ENCODE measurements around the gene HERC6. TPM values are rescaled to one million over a fixed set of nuclear protein-coding genes. Genes with fewer than 3 reads are reported as not detected.

The HERC6 gene
- total and polyA plus RNA-seq, 2 of the 8 experiments (the other 6 are each of a cell fraction or from before 2014, with no cell fraction given) = 3.7 to 3.8 TPM

DNA sequence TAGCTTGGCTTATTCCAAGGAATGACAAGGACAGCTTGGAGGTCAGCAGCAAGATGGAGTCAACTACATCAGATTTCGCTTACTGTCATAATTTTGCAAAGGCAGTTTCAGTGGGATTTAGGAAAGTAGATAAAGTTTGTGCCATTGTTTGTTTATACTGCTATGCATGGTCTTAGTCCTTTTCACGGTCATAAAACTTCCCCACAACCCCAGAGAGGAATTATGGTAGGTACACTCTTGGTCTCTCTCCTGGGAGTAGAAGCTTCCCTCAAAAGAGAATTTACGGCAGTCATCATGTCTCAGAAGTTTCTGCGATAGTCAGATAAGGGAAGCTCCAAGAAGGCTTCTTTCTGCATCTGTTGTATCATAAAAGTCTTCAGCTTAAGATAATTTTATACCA lies 27.9 kb upstream of the HERC6 start (continued):
- TF ChIP-seq CEBPB (IDR thresholded peaks at IDR 0.05; ENCODE audit: low read depth, low read length) = no peak
- TF ChIP-seq ASH2L (IDR thresholded peaks at IDR 0.05; ENCODE audit: low read length) = no peak
- TF ChIP-seq ZNF274 (IDR thresholded peaks at IDR 0.05; ENCODE audit: borderline replicate concordance, extremely low read depth, low read length) = no peak
- TF ChIP-seq SIN3A (conservative IDR thresholded peaks at IDR 0.05 in 1 of 2, IDR thresholded peaks at IDR 0.05 in 1 of 2; ENCODE audit: low read depth in 1 of 2, low read length in 2 of 2) = no peak

Measured in H1 (cell line).